A673 (cell line): ENCODE results near the gene THRB. TPM values are rescaled to one million over a fixed set of nuclear protein-coding genes. Genes with fewer than 3 reads are reported as not detected.

Experiments used
- BruUV-seq: library from RNA; stranded (reverse); fragments of 400-500 nt; replicated peaks from 2 replicates; lab custom pipeline; 2021; lab: Mats Ljungman, UMichigan
- CTCF ChIA-PET: fragments of 300-600 bp; sonication (Branson Sonifier 250); formaldehyde crosslinking; loops from one replicate; lab custom pipeline; 2022; ENCODE audit warnings: antibody characterized with exemption; lab: Charles Lee
- POLR2A ChIA-PET: fragments of 300-600 bp; sonication (Branson Sonifier 250); formaldehyde crosslinking; loops from one replicate; lab custom pipeline; 2022; ENCODE audit warnings: antibody characterized with exemption; ENCODE audit not compliant: low non-redundant PET; lab: Charles Lee
- DNase-seq: peaks from one replicate; pipeline ENCODE4 v3.0.0-alpha.2; 2015; ENCODE audit warnings: low spot score
- H3K27ac ChIP-seq: fragments of 200-600 bp; sonication (generic); 2 replicates; pipeline ENCODE4 v1.5.1; 2016; ENCODE audit warnings: mixed run types, low read depth, mild to moderate bottlenecking, mixed read lengths, antibody characterized with exemption, low read length; ENCODE audit not compliant: poor library complexity, severe bottlenecking
- H3K27me3 ChIP-seq: fragments of 200-600 bp; sonication (generic); replicated peaks from 2 replicates; pipeline ENCODE4 v1.6.1; 2017; ENCODE audit warnings: mixed run types, low read depth, mild to moderate bottlenecking, mixed read lengths, antibody characterized with exemption, low read length; ENCODE audit not compliant: insufficient read depth, poor library complexity
- H3K36me3 ChIP-seq: fragments of 200-600 bp; sonication (generic); 2 replicates; pipeline ENCODE4 v1.6.1; 2016; ENCODE audit warnings: mixed run types, mild to moderate bottlenecking, mixed read lengths, antibody characterized with exemption, low read length; ENCODE audit not compliant: insufficient read depth, poor library complexity, severe bottlenecking
- H3K4me1 ChIP-seq: fragments of 200-600 bp; sonication (generic); 2 replicates; pipeline ENCODE4 v1.6.1; 2017; ENCODE audit warnings: mixed run types, mild to moderate bottlenecking, mixed read lengths, antibody characterized with exemption, low read length; ENCODE audit not compliant: insufficient read depth, poor library complexity, severe bottlenecking
- H3K4me3 ChIP-seq: fragments of 200-600 bp; sonication (generic); 2 replicates; pipeline ENCODE4 v1.5.1; 2016; ENCODE audit warnings: low read depth, mixed run types, mild to moderate bottlenecking, mixed read lengths, low read length; ENCODE audit not compliant: poor library complexity, severe bottlenecking
- H3K9me3 ChIP-seq: fragments of 200-600 bp; sonication (generic); 2 replicates; pipeline ENCODE4 v1.6.1; 2016; ENCODE audit warnings: mixed run types, low read depth, mild to moderate bottlenecking, mixed read lengths, antibody characterized with exemption, low read length; ENCODE audit not compliant: poor library complexity, severe bottlenecking
- CTCF ChIP-seq: fragments of 300-800, 200-600 bp; sonication (generic); conservative IDR thresholded peaks from 2 replicates; pipeline ENCODE4 v1.5.1; 2017; ENCODE audit warnings: low read depth, mild to moderate bottlenecking, antibody characterized with exemption, low read length, moderate library complexity, mixed read lengths
- EZH2 ChIP-seq: fragments of 200-600 bp; sonication (generic); IDR thresholded peaks from 2 replicates; pipeline ENCODE4 v1.6.1; 2017; ENCODE audit warnings: borderline replicate concordance, low read depth, mild to moderate bottlenecking, mixed read lengths, antibody characterized with exemption, low read length; ENCODE audit not compliant: poor library complexity, severe bottlenecking
- intact Hi-C: fragments of 100-400 bp; cut with micrococcal nuclease; formaldehyde crosslinking; loops from one replicate; pipeline ENCODE4 v1.10.0; 2022; ENCODE audit not compliant: unreplicated experiment
- total RNA-seq: library from RNA; stranded (reverse); gene quantifications from 2 replicates; pipeline ENCODE4 v1.2.3, GENCODE V29; 2021

THRB gene
- total RNA-seq, 1 experiment from 2014 or later: 0.11 TPM

- intact Hi-C loops: no loop called here
- TF ChIP-seq CTCF: no peak
- TF ChIP-seq EZH2: no peak
- Histone ChIP-seq H3K9me3 (no peaks in the 10 kb centered on the region), H3K27ac (no peak overlapping the region), H3K4me1 (no peaks in the 10 kb centered on the region), H3K36me3 (no peaks in the 10 kb centered on the region), H3K27me3 (peaks cover under 1% of the 10 kb centered on the region), H3K4me3 (no peak overlapping the region)
- ChIA-PET CTCF (no interaction called here), POLR2A (no interaction called here)
- no TSS peak for BruUV-seq
- no peak for DNase-seq
These were observed 119.8 kb downstream of the THRB start for GRCh38 chr3:24374801-24375200.

GRCh38 chr3:24373198-24373959 is 121.3 kb downstream of the THRB start:
- peaks cover 4% of the 10 kb centered on the region for H3K27me3 ChIP-seq
- BruUV-seq: no TSS peak
- H3K9me3 ChIP-seq: no peaks in the 10 kb centered on the region
- TF ChIP-seq EZH2: no peak
- TF ChIP-seq CTCF: no peak
- H3K36me3 ChIP-seq: no peaks in the 10 kb centered on the region
- H3K4me3 ChIP-seq: no peak overlapping the region
- intact Hi-C loops: no loop called here
- no peak overlapping the region for H3K27ac ChIP-seq
- ChIA-PET CTCF (no interaction called here), POLR2A (no interaction called here)
- H3K4me1 ChIP-seq: no peaks in the 10 kb centered on the region
- DNase-seq: no peak

GRCh38 chr3:24372559-24373197 is 122.0 kb downstream of the THRB start:
- H3K4me1 ChIP-seq: no peaks in the 10 kb centered on the region
- intact Hi-C loops: no loop called here
- no TSS peak for BruUV-seq
- DNase-seq: no peak
- ChIA-PET CTCF (no interaction called here), POLR2A (no interaction called here)
- H3K27ac ChIP-seq: no peak overlapping the region
- H3K9me3 ChIP-seq: no peaks in the 10 kb centered on the region
- no peaks in the 10 kb centered on the region for H3K36me3 ChIP-seq
- TF ChIP-seq CTCF (no peak), EZH2 (no peak)
- H3K27me3 ChIP-seq: peaks cover 4% of the 10 kb centered on the region
- no peak overlapping the region for H3K4me3 ChIP-seq
